Endothelial cell of umbilical vein (primary cell): ENCODE results near the gene ALG13. TPM values are rescaled to one million over a fixed set of nuclear protein-coding genes. Genes with fewer than 3 reads are reported as not detected.

Experiments used
- BruUV-seq: library from RNA; stranded (reverse); fragments of 400-500 nt; replicated peaks from 2 replicates; lab custom pipeline; 2021; lab: Mats Ljungman, UMichigan
- CTCF ChIA-PET: fragments of 300-600, 350-600 bp; sonication (Branson Sonifier 250); formaldehyde crosslinking; loops from one replicate; lab custom pipeline; 2021; ENCODE audit warnings: antibody characterized with exemption, inconsistent platforms; lab: Charles Lee
- POLR2A ChIA-PET: fragments of 300-600, 350-600 bp; sonication (Branson Sonifier 250); formaldehyde crosslinking; loops from one replicate; lab custom pipeline; 2021; ENCODE audit warnings: antibody characterized with exemption, inconsistent platforms; lab: Charles Lee
- DNase-seq: peaks from one replicate; pipeline ENCODE4 v3.0.0-alpha.2; 2011; ENCODE audit warnings: low read depth, low spot score
- FAIRE-seq: peaks from 2 replicates; lab custom pipeline; 2011; peaks lifted over from hg19 to GRCh38; lab: Jason Lieb, UNC
- H2AFZ ChIP-seq: 2 replicates; pipeline ENCODE4 v1.6.0; 2012; ENCODE audit warnings: low read depth, low read length, control low read depth, inconsistent platforms
- H3K27ac ChIP-seq: 2 replicates; pipeline ENCODE4 v1.5.1; 2011; ENCODE audit warnings: low read depth, mild to moderate bottlenecking, control low read depth, low read length, moderate library complexity; ENCODE audit not compliant: insufficient read depth
- H3K27me3 ChIP-seq, 2 experiments: 2 replicates each; pipeline versions ENCODE4 v1.6.0 to v1.6.1; 2011; ENCODE audit warnings: low read length in 2 of 2, mixed read lengths in 1 of 2; ENCODE audit not compliant: control insufficient read depth in 2 of 2, insufficient read depth in 2 of 2
- H3K36me3 ChIP-seq, 2 experiments: 2 replicates in 1 of 2; 3 replicates in 1 of 2; pipeline ENCODE4 v1.5.1; 2011; ENCODE audit warnings: low read length in 2 of 2, mild to moderate bottlenecking in 1 of 2, moderate library complexity in 1 of 2; ENCODE audit not compliant: control insufficient read depth in 2 of 2, insufficient read depth in 2 of 2; ENCODE audit errors: extremely low read depth in 1 of 2
- H3K4me1 ChIP-seq: 3 replicates; pipeline ENCODE4 v1.5.1; 2011; ENCODE audit warnings: mild to moderate bottlenecking, low read length; ENCODE audit not compliant: control insufficient read depth, insufficient read depth; ENCODE audit errors: extremely low read depth
- H3K4me2 ChIP-seq: 2 replicates; pipeline ENCODE4 v1.6.1; 2011; ENCODE audit warnings: low read length, control low read depth, mixed read lengths; ENCODE audit not compliant: insufficient read depth
- H3K4me3 ChIP-seq, 3 experiments: fragments of 200-600 bp in 1 of 3; sonication (generic), shearing (Covaris generic) in 1 of 3; replicated peaks in 1 of 3; 2 replicates each; pipeline ENCODE4 v1.5.1; 2011 to 2016; ENCODE audit warnings: control low read depth in 3 of 3, low read length in 3 of 3, mild to moderate bottlenecking in 2 of 3, inconsistent platforms in 1 of 3, low read depth in 1 of 3, moderate library complexity in 1 of 3; ENCODE audit not compliant: insufficient read depth in 1 of 3
- H3K79me2 ChIP-seq: 2 replicates; pipeline ENCODE4 v1.6.0; 2012; ENCODE audit warnings: low read length, inconsistent platforms; ENCODE audit not compliant: control insufficient read depth, insufficient read depth
- H3K9ac ChIP-seq: replicated peaks from 2 replicates; pipeline ENCODE3; 2011; ENCODE audit warnings: low read length, control low read depth; ENCODE audit not compliant: insufficient read depth; ENCODE audit errors: extremely low read depth
- H3K9me1 ChIP-seq: replicated peaks from 3 replicates; pipeline ENCODE4 v1.6.0; 2011; ENCODE audit warnings: mild to moderate bottlenecking, low read length; ENCODE audit not compliant: control insufficient read depth, insufficient read depth; ENCODE audit errors: extremely low read depth
- H3K9me3 ChIP-seq: replicated peaks from 2 replicates; pipeline ENCODE4 v1.5.1; 2012; ENCODE audit warnings: low read length, inconsistent platforms; ENCODE audit not compliant: control insufficient read depth, insufficient read depth
- H4K20me1 ChIP-seq: replicated peaks from 2 replicates; pipeline ENCODE3; 2011; ENCODE audit warnings: mild to moderate bottlenecking, low read length; ENCODE audit not compliant: control insufficient read depth, insufficient read depth; ENCODE audit errors: extremely low read depth
- FOS ChIP-seq: IDR thresholded peaks from 2 replicates; pipeline ENCODE4 v1.6.1; 2011; ENCODE audit warnings: mild to moderate bottlenecking, low read length, moderate library complexity, borderline replicate concordance; ENCODE audit not compliant: insufficient read depth
- GATA2 ChIP-seq: IDR thresholded peaks from 2 replicates; pipeline ENCODE4 v1.7.0; 2011; ENCODE audit warnings: low read depth, mild to moderate bottlenecking, moderate library complexity, mixed read lengths, low read length; ENCODE audit not compliant: insufficient read length, insufficient read depth
- JUN ChIP-seq: IDR thresholded peaks from 2 replicates; pipeline ENCODE4 v1.6.1; 2011; ENCODE audit warnings: borderline replicate concordance, low read depth; ENCODE audit not compliant: insufficient read length, insufficient read depth
- MYC ChIP-seq: IDR thresholded peaks from one replicate; pipeline ENCODE4 v1.6.1; 2011; ENCODE audit warnings: mild to moderate bottlenecking, low read depth, low read length
- dilution Hi-C: fragments of 300-500 bp; cut with MboI; formaldehyde crosslinking; loops from one replicate; pipeline ENCODE4 v1.15.0; 2019; ENCODE audit warnings: low sequenced_read_pairs; ENCODE audit not compliant: extremely low pct_ligation_motif_present
- intact Hi-C: fragments of 100-400 bp; cut with micrococcal nuclease; formaldehyde crosslinking; loops from one replicate; pipeline ENCODE4 v1.10.0; 2022
- polyA plus RNA-seq, 4 experiments: library from polyadenylated mRNA; depleted of rRNA in 3 of 4; stranded (reverse) in 3 of 4; unstranded in 1 of 4; fragments of >200 nt; gene quantifications; 2 replicates each; pipeline versions ENCODE4 v1.2.1 to v1.2.3, GENCODE V29; 2011 to 2012; ENCODE audit warnings: missing spikeins in 1 of 4
- total RNA-seq: library from RNA; stranded (reverse); gene quantifications from 2 replicates; pipeline ENCODE4 v1.2.3, GENCODE V29; 2021
- TF ChIP-seq, protein P1 (sequence below), 2 donors: IDR thresholded peaks; 1 replicate in 1 of 2; 2 replicates in 1 of 2; pipeline ENCODE4 v1.5.1; 2011; ENCODE audit warnings: low read length in 2 of 2, mild to moderate bottlenecking in 2 of 2, moderate library complexity in 2 of 2, control low read depth in 1 of 2, inconsistent platforms in 1 of 2, low read depth in 1 of 2; ENCODE audit not compliant: insufficient read depth in 1 of 2; ENCODE audit errors: extremely low read depth in 1 of 2
- TF ChIP-seq, protein P2 (sequence below): IDR thresholded peaks from 2 replicates; pipeline ENCODE4 v1.6.1; 2011; ENCODE audit not compliant: insufficient read depth, insufficient read length

The ALG13 gene
- total and polyA plus RNA-seq, 2 donors (not counting 3 experiments of a cell fraction or from before 2014, with no cell fraction given) = 37.9 to 59.2 TPM

DNA sequence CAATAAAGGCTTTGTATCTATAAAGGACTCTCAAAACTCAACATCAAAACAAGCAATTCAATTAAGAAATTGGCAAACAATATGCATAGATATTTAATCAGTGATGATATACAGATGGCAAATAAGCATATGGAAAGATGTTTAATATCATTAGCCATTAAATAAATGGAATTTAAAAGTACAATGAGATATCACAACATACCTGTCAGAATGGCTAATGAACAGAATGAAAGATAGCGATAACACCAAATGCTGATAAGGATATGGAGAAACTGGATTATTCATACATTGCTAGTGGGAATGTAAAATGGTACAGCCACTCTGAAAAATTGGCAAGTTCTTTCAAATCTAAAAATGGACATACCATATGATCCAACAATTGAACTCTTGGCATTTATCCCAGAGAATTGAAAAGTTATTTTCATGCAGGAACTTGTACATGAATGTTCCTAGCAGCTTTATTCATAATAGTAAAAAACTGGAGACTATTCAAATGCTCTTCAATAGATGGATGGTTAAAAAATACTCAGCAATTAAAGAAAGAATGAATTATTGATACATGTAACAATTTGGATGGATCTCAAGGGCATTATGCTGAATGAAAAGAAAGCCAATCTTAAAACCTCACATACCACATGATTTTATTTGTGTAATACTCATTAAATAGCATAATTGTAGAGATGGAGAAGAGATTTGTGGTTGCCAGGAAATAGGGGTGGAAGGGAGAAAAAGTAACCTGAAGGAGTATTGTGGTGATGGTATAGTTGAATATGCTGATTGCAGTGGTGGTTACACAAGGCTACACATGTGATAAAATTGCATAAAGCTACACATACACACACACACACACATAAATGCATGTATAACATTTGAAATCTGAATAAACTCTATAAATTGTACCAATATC is 45.9 kb upstream of the ALG13 start:
- Histone ChIP-seq H3K4me2 (no peak overlapping the region), H3K4me1 (no peaks in the 10 kb centered on the region), H3K9me1 (no peaks in the 10 kb centered on the region), H3K36me3 (no peaks in the 10 kb centered on the region), H3K9me3 (no peaks in the 10 kb centered on the region), H2AFZ (no peak overlapping the region), H3K27ac (no peak overlapping the region), H3K4me3 (no peak overlapping the region), H3K79me2 (no peaks in the 10 kb centered on the region), H4K20me1 (no peaks in the 10 kb centered on the region), H3K27me3 (no peaks in the 10 kb centered on the region), H3K9ac (no peak overlapping the region)
- CTCF ChIA-PET = no interaction called here
- intact Hi-C loops = no loop called here
- dilution Hi-C loops = no loop called here
- DNase-seq (no peak), FAIRE-seq (no peak)
- BruUV-seq = no TSS peak
- no peak for TF ChIP-seq GATA2
- no peak for TF ChIP-seq FOS
- no peak for TF ChIP-seq JUN
- TF ChIP-seq, protein P1, sequence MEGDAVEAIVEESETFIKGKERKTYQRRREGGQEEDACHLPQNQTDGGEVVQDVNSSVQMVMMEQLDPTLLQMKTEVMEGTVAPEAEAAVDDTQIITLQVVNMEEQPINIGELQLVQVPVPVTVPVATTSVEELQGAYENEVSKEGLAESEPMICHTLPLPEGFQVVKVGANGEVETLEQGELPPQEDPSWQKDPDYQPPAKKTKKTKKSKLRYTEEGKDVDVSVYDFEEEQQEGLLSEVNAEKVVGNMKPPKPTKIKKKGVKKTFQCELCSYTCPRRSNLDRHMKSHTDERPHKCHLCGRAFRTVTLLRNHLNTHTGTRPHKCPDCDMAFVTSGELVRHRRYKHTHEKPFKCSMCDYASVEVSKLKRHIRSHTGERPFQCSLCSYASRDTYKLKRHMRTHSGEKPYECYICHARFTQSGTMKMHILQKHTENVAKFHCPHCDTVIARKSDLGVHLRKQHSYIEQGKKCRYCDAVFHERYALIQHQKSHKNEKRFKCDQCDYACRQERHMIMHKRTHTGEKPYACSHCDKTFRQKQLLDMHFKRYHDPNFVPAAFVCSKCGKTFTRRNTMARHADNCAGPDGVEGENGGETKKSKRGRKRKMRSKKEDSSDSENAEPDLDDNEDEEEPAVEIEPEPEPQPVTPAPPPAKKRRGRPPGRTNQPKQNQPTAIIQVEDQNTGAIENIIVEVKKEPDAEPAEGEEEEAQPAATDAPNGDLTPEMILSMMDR (IDR thresholded peaks at IDR 0.05; ENCODE audit: extremely low read depth in 1 of 2, insufficient read depth in 1 of 2, low read depth in 1 of 2, low read length in 2 of 2) = no peak
- no peak for TF ChIP-seq MYC
- TF ChIP-seq, protein P2, sequence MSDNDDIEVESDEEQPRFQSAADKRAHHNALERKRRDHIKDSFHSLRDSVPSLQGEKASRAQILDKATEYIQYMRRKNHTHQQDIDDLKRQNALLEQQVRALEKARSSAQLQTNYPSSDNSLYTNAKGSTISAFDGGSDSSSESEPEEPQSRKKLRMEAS = no peak
- POLR2A ChIA-PET = no interaction called here
